IPS-11a (cell line): ENCODE results near the gene PSEN2.
A peak's percentile ranks its signal among the peaks of the same experiment; 100 is the strongest.

ENCODE experiments used
- H3K4me3 ChIP-seq: one replicate; pipeline ENCODE4 v1.5.1; 2013; ENCODE audit warnings: low read depth, low read length, control low read depth

PSEN2 gene

GRCh38 chr1:226863446-226863845 is 7.0 kb upstream of the PSEN2 start:
- H3K4me3 ChIP-seq = no peak overlapping the region

DNA sequence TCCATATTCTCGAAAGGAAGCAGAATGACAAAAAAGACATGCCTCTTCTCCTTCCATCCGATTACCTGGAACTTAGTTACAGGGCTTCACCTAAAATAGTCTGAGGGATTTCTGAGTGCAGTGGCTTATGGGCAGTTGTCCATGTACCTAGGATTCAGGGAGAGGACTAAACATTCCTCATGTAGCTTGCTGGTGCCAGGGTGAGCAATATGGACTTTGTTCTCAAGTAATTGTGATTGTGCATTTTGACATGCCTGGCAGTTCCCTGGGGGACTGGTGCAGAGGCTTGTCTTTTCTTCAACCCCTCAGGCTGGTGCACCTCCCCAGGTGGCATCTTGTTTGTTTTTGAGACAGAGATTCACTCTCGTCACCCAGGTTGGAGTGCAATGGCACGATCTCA is 6.1 kb upstream of the PSEN2 start:
- no peak overlapping the region for H3K4me3 ChIP-seq

- no peak overlapping the region for H3K4me3 ChIP-seq
Measured at GRCh38 chr1:226865590-226865989, 4.8 kb upstream of the PSEN2 start.

DNA sequence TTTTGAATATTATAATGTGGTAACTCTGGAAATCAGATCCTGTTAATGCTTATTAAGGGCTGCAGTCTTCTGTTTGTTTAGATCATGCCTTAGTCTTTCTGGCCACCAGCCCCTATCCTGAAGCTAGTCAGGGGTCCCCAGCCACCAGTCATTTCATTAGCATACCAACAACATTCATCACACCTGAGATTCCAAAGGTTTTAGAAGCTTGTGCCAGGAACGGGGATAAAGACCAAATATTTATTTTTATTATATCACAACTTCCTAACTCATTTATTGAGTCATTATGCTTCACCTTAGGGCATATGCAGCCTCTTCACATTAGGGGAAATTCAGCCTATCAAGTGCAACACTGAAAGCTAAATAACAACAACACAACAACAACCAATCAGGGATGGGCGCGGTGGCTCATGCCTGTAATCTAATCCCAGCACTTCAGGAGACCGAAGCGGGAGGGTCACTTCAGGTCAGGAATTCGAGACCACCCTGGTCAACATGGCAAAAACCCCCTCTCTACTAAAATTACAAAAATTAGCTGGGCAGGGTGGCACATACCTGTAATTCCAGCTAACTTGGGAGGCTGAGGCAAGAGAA is 2.9 kb upstream of the PSEN2 start:
- no peak overlapping the region for H3K4me3 ChIP-seq

GRCh38 chr1:226868726-226869125 is 1.7 kb upstream of the PSEN2 start:
- no peak overlapping the region for H3K4me3 ChIP-seq

- peak overlapping the region; percentile 62 for H3K4me3 ChIP-seq
Measured at GRCh38 chr1:226870026-226870400, 403 bp upstream of the PSEN2 start.

GRCh38 chr1:226871636-226872327 is 1.4 kb downstream of the PSEN2 start:
- H3K4me3 ChIP-seq = no peak overlapping the region

GRCh38 chr1:226872437-226872836 is 2.0 kb downstream of the PSEN2 start:
- no peak overlapping the region for H3K4me3 ChIP-seq

DNA sequence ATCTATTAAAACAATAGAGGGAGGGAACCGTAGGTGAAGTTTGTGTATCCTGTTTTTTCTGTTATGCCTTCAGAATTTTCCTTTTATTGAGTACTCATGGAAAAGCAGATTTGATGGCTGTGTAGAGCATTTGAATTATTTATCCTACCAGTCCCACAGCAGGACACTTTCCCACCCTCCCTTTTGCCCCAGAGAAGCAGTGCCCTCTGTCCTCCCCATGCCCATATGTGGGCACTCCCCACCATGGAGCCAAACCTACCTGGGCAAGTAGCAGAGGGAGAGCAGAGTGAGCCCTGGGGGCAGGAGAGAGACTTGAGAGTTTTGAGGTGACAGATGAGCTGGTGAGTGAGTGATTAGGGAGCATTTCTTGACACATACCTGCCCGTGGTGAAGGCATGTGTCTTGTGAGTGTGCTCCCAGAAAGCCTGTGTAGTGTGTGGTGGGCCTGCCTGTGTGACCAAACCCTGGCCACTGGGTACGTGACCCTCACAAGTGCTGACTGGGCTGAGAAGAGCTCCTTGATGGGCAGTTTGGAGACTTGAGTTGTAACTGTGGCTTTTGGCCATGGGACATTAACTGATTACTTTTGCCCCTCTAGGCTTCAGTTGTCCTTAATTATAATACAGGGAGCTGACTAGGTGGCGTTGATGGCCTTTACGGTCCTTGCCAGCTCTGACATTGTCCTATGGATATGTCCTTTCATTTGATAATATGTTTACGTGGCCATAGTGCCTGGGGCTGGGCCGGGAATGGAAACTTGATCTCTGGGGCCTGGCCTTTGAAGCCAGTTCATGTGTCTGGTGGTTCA is 3.6 kb downstream of the PSEN2 start:
- H3K4me3 ChIP-seq = no peak overlapping the region

DNA sequence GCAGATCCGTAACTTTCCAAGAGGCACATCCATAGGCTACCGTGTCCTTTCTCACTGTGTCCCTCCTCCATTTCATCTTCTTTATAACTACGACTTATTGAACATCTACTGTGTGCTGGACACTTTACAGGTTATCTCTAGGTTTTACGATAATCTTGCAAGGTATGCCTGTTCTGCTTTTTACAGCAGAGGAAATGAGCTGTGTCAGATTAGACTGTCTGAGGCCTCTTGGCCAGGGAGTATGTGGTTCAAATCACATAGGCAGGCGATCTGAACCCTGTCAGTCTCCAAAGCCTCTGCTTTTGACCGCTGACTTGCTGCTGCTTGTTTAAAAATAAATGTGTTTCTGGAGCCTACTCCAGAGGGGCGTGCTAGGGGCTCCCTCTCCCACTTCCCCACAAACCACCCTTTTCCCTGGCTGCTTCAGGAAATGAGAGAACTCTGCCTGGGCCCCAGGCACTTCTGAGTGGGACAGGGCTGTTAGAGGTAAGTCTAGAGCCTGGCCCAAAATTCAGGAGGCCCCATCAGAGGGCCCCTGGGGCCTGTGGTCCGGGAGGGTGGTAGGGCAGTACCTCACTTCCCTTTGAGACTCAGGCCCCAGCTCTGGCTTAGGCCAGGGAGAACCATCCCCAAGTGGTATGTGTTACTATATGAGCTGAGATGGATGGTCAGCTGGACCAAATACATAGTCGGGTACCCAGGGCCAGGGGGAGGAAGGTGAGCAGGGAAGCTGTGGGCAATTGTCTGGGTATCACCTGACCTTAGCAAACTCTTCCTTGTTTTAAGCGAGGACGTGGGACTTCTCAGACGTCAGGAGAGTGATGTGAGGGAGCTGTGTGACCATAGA is 4.4 kb downstream of the PSEN2 start:
- H3K4me3 ChIP-seq = no peak overlapping the region

- no peak overlapping the region for H3K4me3 ChIP-seq
Measured at GRCh38 chr1:226875641-226876295, 5.4 kb downstream of the PSEN2 start.

- H3K4me3 ChIP-seq = no peak overlapping the region
Measured at GRCh38 chr1:226877669-226878068, 7.3 kb downstream of the PSEN2 start.

GRCh38 chr1:226880372-226881287 is 10.2 kb downstream of the PSEN2 start:
- H3K4me3 ChIP-seq = no peak overlapping the region

- no peak overlapping the region for H3K4me3 ChIP-seq
Measured at GRCh38 chr1:226881515-226882185, 11.2 kb downstream of the PSEN2 start.

GRCh38 chr1:226882187-226882586 is 11.8 kb downstream of the PSEN2 start:
- H3K4me3 ChIP-seq = no peak overlapping the region

GRCh38 chr1:226882631-226883409 is 12.4 kb downstream of the PSEN2 start:
- no peak overlapping the region for H3K4me3 ChIP-seq

DNA sequence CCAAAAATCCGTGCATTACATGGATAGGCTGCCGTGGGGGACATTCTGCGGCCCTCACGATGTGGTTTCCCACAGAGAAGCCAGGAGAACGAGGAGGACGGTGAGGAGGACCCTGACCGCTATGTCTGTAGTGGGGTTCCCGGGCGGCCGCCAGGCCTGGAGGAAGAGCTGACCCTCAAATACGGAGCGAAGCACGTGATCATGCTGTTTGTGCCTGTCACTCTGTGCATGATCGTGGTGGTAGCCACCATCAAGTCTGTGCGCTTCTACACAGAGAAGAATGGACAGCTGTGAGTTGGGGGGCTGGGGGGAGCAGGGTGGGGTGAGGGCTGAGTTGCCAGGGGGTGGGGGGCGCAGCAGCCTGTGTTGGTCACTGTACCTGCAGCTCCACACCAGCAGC is 13.2 kb downstream of the PSEN2 start:
- no peak overlapping the region for H3K4me3 ChIP-seq

DNA sequence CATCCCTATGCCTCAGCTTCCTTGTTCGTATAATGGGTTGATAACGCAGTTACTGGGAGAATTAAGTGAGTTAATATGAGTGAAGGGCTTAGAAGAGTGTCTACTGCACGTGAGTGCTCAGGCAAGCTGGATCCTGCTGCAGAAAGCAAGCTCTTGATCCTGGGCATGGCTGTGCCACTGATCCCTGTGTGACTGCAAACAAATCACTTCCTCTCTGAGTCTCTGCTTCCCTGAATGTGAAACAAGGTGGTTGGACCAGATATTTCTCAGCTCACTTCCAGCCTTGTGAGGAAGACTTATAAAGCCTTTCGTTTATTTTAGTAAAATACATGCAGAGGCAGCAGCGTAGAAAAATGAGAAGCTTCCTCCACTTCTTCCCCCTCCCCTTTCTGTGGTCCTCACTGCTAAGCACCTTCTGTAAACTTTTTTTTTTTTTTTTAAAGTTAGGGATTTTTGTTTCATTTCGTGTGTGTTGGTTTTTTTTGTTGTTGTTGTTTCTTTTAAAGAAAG is 13.8 kb downstream of the PSEN2 start:
- no peak overlapping the region for H3K4me3 ChIP-seq
